Cardiac septum (tissue), 1 donor: ENCODE data around the gene PRDX1. TPM values are rescaled to one million over a fixed set of nuclear protein-coding genes. Genes with fewer than 3 reads are reported as not detected.
A peak's percentile ranks its signal among the peaks of the same experiment; 100 is the strongest.
"Not testable (repeated sequence)": the region's sequence is repeated elsewhere in the genome, so short reads cannot be mapped to it uniquely, and the experiment has no call there.

Source experiments
- DNase-seq: peaks from one replicate; pipeline ENCODE4 v3.0.0-alpha.2; 2020; ENCODE audit warnings: low spot score
- intact Hi-C: fragments of 100-400 bp; cut with DNase I; formaldehyde crosslinking; loops from one replicate; pipeline ENCODE4 v1.14.0; 2022
- total RNA-seq: library from RNA; stranded (reverse); fragmentation: NEBNext Ultra II Directional; extraction: Animal tissue kit (Norgen Biotek cat#: 25700); gene quantifications from one replicate; pipeline ENCODE4 v1.2.1, GENCODE V29; 2021
- donor health status: DM: no; HTN: no; CAD: no.

PRDX1 gene
- total RNA-seq, 1 donor from 2014 or later = 267 TPM

- intact Hi-C loops = loop anchor here (2.0 kb wide), 1 partner anchor 60 kb away; no protein-coding TSS in a partner anchor
- no peak for DNase-seq
These were observed 11.4 kb downstream of the PRDX1 start for GRCh38 chr1:45510036-45510971.

DNA sequence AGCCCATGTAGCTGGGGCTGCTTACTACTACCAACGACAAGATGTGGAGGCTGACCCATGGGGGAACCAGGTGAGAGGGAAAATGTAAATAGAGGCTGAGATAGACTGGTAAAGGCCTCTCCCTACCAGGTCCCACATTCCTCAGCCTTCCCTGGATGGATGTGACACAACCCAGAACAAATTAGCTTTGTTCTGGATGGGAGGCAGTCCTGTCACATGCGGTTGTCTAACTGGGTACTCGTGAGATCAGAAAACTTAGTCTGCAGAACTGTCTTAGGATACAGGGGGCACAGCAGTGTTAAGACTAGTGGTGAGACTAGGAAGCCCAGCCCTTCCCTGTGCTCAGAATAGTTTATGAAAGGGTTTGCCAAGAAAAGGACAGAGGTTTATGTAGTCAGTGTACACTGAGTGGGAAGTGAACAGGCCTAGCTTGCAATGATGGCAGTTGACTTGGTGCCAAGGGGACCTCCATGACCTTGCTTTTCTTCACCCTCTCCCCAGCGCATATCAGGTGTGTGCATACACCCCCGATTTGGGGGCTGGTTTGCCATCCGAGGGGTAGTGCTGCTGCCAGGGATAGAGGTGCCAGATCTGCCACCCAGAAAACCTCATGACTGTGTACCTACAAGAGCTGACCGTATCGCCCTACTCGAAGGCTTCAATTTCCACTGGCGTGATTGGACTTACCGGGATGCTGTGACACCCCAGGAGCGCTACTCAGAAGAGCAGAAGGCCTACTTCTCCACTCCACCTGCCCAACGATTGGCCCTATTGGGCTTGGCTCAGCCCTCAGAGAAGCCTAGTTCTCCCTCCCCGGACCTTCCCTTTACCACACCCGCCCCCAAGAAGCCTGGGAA is 13.2 kb downstream of the PRDX1 start:
- no peak for DNase-seq

DNA sequence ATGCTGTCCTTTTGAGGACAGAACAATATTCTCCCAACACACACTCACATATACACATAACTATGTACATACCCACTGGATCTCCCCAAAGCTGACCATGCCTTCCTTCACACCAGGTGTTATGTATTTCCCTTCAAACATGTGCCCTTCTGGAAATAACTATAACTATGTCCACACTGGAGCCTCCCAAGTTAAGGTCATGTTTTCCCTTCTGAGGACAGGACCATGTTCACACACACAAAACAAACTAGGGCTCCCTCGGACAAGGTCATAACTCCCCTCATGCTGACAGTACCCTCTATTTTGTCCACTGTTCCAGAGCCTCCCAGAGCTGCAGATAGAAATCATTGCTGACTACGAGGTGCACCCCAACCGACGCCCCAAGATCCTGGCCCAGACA is 13.8 kb downstream of the PRDX1 start:
- intact Hi-C loops = no loop called here
- DNase-seq = no peak

More for the DNA sequence above, 13.2 kb downstream of the PRDX1 start:
- intact Hi-C loops = no loop called here

GRCh38 chr1:45507195-45507594 is 14.5 kb downstream of the PRDX1 start:
- DNase-seq = no peak

DNA sequence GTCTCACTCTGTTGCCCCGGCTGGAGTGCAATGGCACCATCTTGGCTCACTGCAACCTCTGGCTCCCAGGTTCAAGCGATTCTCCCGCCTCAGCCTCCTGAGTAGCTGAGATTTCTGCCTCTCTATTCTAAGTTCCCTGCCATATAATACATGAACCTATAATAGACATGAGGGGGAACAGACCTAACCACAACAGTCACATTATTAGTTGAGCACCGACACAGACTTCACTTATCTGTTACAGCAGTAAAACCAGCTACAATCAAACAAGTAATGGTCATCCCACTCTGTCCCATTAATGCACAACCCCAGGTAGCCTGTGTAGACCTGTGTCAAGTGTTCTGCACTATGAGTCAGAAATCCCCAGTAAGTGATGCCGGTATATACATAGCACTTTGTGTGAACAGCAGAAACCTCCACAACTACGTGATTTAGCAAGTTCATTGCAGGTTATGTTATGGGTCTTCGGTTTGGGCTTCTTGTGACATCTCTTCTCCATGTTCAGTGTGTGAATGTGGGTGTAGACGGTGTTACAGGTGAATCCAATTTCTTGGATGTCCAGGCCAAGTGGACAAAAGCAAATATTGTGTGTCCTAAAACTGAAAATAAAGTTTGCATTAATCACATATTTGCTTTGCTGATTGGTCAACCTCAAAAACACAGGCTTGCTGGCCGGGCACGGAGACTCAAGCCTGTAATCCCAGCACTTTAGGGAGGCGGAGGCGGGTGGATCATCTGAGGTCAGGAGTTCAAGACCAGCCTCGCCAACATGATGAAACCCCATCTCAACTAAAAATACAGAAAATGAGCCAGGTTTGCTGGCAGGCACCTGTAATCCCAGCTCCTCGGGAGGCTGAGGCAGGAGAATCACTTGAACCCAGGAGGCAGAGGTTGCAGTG is 18.0 kb downstream of the PRDX1 start:
- intact Hi-C loops = no loop called here
- DNase-seq = no peak

More at GRCh38 chr1:45507195-45507594, 14.5 kb downstream of the PRDX1 start:
- intact Hi-C loops = no loop called here

DNA sequence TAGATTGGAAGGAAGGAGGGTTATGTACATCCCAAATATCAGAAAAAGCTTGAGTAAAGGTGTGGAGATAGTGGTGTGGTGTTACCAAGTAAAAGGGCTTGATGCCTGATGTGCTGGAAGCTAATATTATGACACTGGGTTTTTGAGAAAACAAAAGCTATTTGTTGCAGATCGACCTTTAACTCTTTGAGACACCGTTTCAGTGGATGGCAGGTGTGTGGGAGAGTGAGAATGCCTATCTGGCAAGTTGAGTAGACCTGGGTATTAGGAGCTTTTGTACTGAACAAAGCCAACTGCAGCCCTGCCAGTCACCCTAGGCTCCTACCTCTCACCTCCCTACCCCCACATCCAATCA is 20.2 kb downstream of the PRDX1 start:
- intact Hi-C loops = no loop called here
- DNase-seq = no peak

- intact Hi-C loops = loop anchor here (5.0 to 10.0 kb wide), 2 partner anchors 152 to 295 kb away; partner anchors contain the start of gene ZSWIM5
These were observed 22.3 kb downstream of the PRDX1 start for GRCh38 chr1:45499415-45499769.

DNA sequence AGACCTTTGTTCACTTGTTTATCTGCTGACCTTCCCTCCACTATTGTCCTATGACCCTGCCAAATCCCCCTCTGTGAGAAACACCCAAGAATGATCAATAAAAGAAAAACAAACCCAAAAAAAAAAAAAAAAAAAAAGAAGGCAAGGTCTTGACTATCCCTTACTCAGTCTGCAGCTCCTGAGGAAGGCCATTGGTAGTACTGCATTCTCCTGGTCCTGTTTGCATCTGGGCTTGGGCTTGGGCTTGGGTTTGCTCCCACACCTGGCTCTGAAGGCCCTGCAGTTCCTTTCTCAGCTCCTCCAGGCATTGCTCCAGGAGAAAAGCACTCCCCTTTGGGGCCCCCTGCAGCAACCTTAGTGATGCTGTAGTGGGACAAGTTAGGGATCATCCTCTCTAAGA is 23.4 kb downstream of the PRDX1 start:
- no peak for DNase-seq
- intact Hi-C loops = loop anchor here (5.0 to 10.0 kb wide), 2 partner anchors 151 to 293 kb away; partner anchors contain the start of gene ZSWIM5

More at GRCh38 chr1:45499415-45499769, 22.3 kb downstream of the PRDX1 start:
- no peak for DNase-seq

DNA sequence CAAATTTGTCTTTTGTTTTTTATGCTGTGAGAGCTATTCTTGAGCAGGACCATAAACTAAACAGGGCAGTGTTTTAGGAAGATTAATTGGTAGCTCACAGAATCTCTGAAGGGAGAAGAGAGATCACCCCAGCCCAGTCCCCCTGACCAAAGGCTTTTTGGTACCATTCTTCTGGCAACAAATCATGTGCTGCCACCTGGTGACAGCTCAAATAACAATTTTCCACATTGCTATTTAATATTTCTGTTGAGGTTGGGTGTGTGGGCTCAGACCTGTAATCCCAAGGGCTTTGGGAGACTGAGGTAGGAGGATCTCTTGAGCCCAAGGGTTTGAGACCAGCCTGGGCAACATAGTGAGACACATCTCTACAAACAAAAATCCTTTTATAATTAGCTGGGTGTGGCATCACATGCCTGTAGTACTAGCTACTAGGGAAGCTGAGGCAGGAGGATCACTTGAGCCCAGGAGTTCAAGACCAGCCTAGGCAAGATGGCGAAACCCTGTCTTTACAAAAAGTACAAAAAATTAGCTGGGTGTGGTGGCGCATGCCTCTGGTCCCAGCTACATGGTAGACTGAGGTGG is 28.5 kb downstream of the PRDX1 start:
- DNase-seq = no peak
- intact Hi-C loops = loop anchor here (1.0 to 10.0 kb wide), 3 partner anchors 134 to 288 kb away; partner anchors contain the start of gene ZSWIM5

DNA sequence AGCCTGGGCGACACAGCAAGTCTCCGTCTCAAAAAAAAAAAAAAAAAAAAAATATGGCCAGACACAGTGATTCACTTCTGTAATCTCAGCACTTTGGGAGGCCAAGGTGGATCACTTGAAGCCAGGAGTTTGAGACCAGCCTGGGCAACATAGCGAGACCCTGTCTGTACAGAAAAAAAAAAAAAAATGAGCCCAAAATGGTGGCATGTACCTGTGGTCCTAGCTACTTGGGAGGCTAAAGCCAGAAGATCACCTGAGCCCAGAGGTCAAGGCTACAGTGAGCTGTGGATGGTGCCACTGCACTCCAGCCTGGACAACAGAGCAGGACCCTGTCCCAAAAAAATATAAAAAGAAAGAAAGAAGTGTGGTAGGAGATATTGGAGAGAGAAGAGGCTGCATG is 29.0 kb downstream of the PRDX1 start:
- no peak for DNase-seq
- intact Hi-C loops = loop anchor here (1.0 to 10.0 kb wide), 3 partner anchors 133 to 288 kb away; partner anchors contain the start of gene ZSWIM5

DNA sequence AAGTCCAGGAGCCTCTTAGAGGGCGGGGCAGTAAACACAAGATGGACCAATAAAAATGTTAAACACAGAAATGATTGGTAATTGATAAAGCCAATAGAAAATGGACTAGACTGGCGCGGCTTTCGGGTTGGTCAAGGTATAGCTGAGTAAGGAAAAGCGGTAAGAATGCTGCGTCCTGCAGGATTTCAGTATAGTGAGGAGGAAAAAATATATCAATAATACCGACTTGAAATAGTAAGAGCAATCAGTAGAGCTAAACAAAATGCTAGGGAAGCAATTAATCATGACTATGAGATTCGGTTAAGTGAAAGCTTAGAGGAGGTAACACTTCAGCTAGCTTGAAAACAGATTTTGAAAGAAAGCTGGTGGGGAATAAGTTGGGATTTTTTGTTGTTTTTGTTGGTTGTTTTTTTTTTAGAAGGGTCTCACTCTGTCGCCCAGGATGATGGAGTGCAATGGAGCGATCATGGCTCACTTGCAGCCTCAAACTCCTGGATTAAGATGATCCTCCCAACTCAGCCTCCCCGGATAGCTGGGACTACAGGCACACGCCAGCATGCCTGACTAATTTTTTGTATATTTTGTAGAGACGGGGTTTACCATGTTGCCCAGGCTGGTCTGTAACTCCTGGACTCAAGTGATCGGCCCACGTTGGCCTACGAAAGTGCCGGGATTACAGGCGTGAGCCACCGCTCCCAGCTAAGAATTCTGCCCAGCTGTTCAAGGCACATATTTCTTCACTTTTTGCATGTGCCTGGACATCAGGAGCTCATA is 30.0 kb downstream of the PRDX1 start:
- intact Hi-C loops = loop anchor here (2.0 to 10.0 kb wide), 3 partner anchors 189 to 477 kb away; partner anchors contain the start of gene ZSWIM5
- no peak for DNase-seq

GRCh38 chr1:45490626-45491486 is 30.8 kb downstream of the PRDX1 start, which contains the start of gene TESK2:
TESK2 (minus strand) TSS chr1:45491163; CDS start chr1:45457785, 33,378 bp downstream.
- intact Hi-C loops = loop anchor here (2.0 to 10.0 kb wide), 3 partner anchors 189 to 476 kb away; partner anchors contain the start of gene ZSWIM5
- DNase-seq = peak; percentile 98

DNA sequence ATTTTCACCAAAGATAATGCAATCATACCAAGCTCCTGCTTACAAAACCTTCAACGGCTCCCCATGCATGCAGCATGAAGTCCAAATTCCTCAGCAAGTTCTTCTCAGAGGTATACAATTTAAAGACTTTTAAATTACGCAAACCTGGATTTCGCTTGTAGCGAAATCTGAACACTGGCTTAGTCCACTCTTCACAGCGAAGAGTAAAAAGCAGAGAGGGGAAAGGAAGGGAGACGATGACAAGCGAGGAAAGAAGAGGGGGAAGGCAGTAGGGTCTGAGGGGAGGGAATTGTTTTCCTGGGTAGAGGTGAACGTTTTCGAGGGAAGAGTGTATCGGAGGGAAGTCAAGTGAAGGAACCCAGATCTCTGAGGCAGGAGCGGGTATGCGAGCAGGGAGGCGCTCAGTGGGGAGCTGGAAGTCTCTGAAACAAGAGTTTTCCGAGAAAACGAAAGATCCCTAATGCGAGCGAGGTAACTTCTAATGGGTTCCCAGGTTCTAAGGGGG is 31.5 kb downstream of the PRDX1 start:
- DNase-seq = no peak
- intact Hi-C loops = loop anchor here (2.0 to 10.0 kb wide), 3 partner anchors 188 to 475 kb away; partner anchors contain the start of gene ZSWIM5

DNA sequence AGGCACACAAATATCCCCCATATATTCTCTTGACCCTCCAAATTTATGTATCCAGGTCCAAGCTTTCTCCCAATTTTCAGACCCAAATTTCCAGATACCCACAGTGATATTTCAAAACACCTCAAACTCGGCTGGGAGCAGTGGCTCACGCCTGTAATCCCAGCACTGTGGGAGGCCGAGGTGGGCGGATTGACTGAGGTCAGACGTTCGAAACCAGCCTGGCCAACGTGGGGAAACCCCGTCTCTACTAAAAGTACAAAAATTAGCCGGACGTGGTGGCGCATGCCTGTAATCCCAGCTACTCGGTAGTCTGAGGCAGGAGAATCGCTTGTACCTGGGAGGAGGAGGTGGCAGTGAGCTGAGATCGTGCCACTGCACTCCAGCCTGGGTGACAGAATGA is 32.3 kb downstream of the PRDX1 start:
- intact Hi-C loops, DNase-seq: not testable (repeated sequence)

DNA sequence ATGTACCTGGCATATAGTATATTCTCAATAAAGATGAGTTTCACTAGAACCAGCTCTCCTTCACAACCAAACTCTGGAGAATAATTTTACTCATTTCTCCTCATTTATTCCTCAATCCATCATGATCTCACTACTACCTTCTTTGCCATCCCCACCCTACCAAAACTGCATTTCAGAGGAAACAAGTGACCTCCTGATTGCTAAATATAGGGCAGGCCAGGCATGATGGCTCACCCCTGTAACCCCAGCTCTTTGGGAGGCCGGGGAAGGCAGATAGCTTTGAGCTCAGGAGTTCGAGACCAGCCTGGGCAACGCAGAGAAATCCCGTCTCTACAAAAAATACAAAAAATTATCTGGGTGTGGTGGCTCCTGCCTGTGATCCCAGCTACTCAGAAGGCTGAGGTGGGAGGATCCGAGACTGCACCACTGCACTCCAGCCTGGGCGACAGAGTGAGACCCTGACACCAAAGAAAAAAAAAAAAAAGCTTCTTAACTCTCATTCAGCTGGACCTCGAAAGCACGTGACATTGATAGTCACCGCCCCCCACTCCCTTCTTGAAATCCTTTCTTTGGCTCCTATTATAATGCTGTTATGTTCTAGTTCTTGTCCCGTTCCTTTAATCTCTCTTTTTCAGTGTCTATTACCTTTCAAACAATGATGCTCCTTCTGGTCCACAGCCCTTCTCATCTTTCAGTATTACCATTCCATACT is 32.9 kb downstream of the PRDX1 start:
- no peak for DNase-seq
- intact Hi-C loops = no loop called here

DNA sequence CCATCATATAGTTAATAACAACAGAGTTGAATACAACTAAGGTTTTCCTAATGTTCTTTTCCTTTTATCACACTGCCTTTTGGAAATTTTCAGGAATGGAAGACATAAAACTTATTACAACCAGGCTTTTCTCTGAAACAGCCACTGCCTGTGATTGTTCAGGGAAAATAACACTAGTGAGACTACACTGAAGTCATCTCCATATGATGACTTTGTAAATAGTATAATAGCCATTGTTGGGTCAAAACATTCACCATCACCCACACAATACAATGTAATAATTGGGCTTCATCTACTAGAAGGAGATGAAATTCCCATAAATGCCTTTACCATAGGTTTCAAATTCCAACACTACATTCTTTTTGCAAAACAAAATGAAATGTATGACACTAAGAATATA is 35.7 kb downstream of the PRDX1 start:
- intact Hi-C loops = no loop called here

More for the DNA sequence above, 35.7 kb downstream of the PRDX1 start:
- no peak for DNase-seq
